Measurements from ENCODE around the gene VPS36. TPM values are rescaled to one million over a fixed set of nuclear protein-coding genes. Genes with fewer than 3 reads are reported as not detected.

Gene VPS36
- total and polyA plus RNA-seq, 9 of the 15 experiments (the other 6 are each of a cell fraction or from before 2014, with no cell fraction given) = 8.4 to 30.6 (median 23.7) TPM

GRCh38 chr13:52405369-52405766 is 45.1 kb downstream of the VPS36 start (continued):
- TF ChIP-seq, protein P1, sequence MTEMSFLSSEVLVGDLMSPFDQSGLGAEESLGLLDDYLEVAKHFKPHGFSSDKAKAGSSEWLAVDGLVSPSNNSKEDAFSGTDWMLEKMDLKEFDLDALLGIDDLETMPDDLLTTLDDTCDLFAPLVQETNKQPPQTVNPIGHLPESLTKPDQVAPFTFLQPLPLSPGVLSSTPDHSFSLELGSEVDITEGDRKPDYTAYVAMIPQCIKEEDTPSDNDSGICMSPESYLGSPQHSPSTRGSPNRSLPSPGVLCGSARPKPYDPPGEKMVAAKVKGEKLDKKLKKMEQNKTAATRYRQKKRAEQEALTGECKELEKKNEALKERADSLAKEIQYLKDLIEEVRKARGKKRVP (CRISPR knock-in tag; IDR thresholded peaks at IDR 0.05) = no peak
- TF ChIP-seq SIN3B (IDR thresholded peaks at IDR 0.05; ENCODE audit: low read depth) (no peak), CHD7 (IDR thresholded peaks at IDR 0.05; ENCODE audit: low read depth, low read length) (no peak), ZFPM2 (CRISPR knock-in tag; IDR thresholded peaks at IDR 0.05) (no peak)
